Naive thymus-derived CD8-positive, alpha-beta T cell (primary cell): Measurements from ENCODE around the gene SELPLG. TPM values are rescaled to one million over a fixed set of nuclear protein-coding genes. Genes with fewer than 3 reads are reported as not detected.

Experiments
- ATAC-seq, 2 donors: fragments of 150-1000 bp; cut with Tn5 transposase in 1 of 2; sonication (Bioruptor Pico), chemical (Tn5 transposase) in 1 of 2; 1 replicate in 1 of 2; 2 replicates in 1 of 2; pipeline ENCODE4 v1.10.0; 2021; ENCODE audit warnings: mild to moderate bottlenecking in 2 of 2, moderate library complexity in 2 of 2
- POLR2A ChIA-PET: fragments of 350-600 bp; sonication (Branson Sonifier 250); formaldehyde crosslinking; loops from one replicate; lab custom pipeline; 2021; ENCODE audit warnings: antibody characterized with exemption; lab: Charles Lee
- DNase-seq, 10 donors: peaks; one replicate each; pipeline versions ENCODE4 v3.0.0 to v3.0.0-alpha.2; 2020 to 2022
- H3K27ac Mint-ChIP-seq, 10 donors: one replicate each; pipeline ENCODE4 v1.8.0; 2020 to 2022; ENCODE audit warnings: mild to moderate bottlenecking in 10 of 10, mixed read lengths in 10 of 10, moderate library complexity in 4 of 10, inconsistent platforms in 1 of 10
- H3K27me3 Mint-ChIP-seq, 5 donors: one replicate each; pipeline ENCODE4 v1.8.0; 2021 to 2022; ENCODE audit warnings: mixed read lengths in 5 of 5
- H3K36me3 Mint-ChIP-seq, 3 donors: one replicate each; pipeline ENCODE4 v1.8.0; 2020 to 2022; ENCODE audit warnings: mixed read lengths in 3 of 3, mild to moderate bottlenecking in 2 of 3, inconsistent platforms in 1 of 3
- H3K4me1 Mint-ChIP-seq, 4 donors: one replicate each; pipeline ENCODE4 v1.8.0; 2021 to 2022; ENCODE audit warnings: mixed read lengths in 4 of 4
- H3K4me3 Mint-ChIP-seq, 10 donors: one replicate each; pipeline ENCODE4 v1.8.0; 2020 to 2022; ENCODE audit warnings: mild to moderate bottlenecking in 10 of 10, mixed read lengths in 10 of 10, moderate library complexity in 6 of 10, inconsistent platforms in 1 of 10
- H3K9me3 Mint-ChIP-seq, 9 donors: one replicate each; pipeline ENCODE4 v1.8.0; 2020 to 2022; ENCODE audit warnings: mixed read lengths in 9 of 9, mild to moderate bottlenecking in 3 of 9, inconsistent platforms in 1 of 9, moderate library complexity in 1 of 9
- polyA plus RNA-seq, 3 donors: library from polyadenylated mRNA; unstranded; fragments of 300-500 nt; fragmentation: Illumina TruSeq; gene quantifications; one replicate each; pipeline ENCODE4 v1.2.3, GENCODE V29; 2021
- total RNA-seq, 8 experiments: library from RNA in 2 of 8; stranded (reverse) in 2 of 8; gene quantifications; one replicate each; pipeline ENCODE4 v1.2.3 and lab custom pipeline; 2021 to 2026

Gene SELPLG
- total and polyA plus RNA-seq, 5 experiments from 2014 or later: 157 to 720 (median 453) TPM

- Mint-ChIP-seq H3K27ac (no peak overlapping the region), H3K9me3 (no peaks in the 10 kb centered on the region), H3K4me1 (no peaks in the 10 kb centered on the region), H3K36me3 (no peaks in the 10 kb centered on the region), H3K4me3 (no peak overlapping the region), H3K27me3 (peaks cover 0 to 1% (median 0%) of the 10 kb centered on the region in 5 donors)
- DNase-seq (peak in 1 of 10 donors; percentile 43), ATAC-seq (no peak)
- POLR2A ChIA-PET: no interaction called here
Observed at GRCh38 chr12:108589028-108589839, 44.5 kb downstream of the SELPLG start.

GRCh38 chr12:108587826-108588225 is 45.9 kb downstream of the SELPLG start:
- H3K9me3 Mint-ChIP-seq: no peaks in the 10 kb centered on the region
- H3K27ac Mint-ChIP-seq: peak overlapping the region in 1 of 10 donors; percentile 28
- POLR2A ChIA-PET: interaction anchor here (0.6 kb wide), 1 partner anchor 1312 kb away, joined by 3 read pairs; no protein-coding TSS in a partner anchor
- no peak overlapping the region for H3K4me3 Mint-ChIP-seq
- DNase-seq (peak in 1 of 10 donors; percentile 48), ATAC-seq (no peak)
- H3K27me3 Mint-ChIP-seq: peaks cover 0 to 1% (median 0%) of the 10 kb centered on the region in 5 donors
- H3K36me3 Mint-ChIP-seq: no peaks in the 10 kb centered on the region
- no peaks in the 10 kb centered on the region for H3K4me1 Mint-ChIP-seq

- no peak for ATAC-seq
- no peaks in the 10 kb centered on the region for H3K4me1 Mint-ChIP-seq
Observed at GRCh38 chr12:108586306-108586705, 47.4 kb downstream of the SELPLG start.

GRCh38 chr12:108585864-108586263 is 47.8 kb downstream of the SELPLG start:
- Mint-ChIP-seq H3K27me3 (peaks cover 0 to 1% (median 0%) of the 10 kb centered on the region in 5 donors), H3K9me3 (no peaks in the 10 kb centered on the region), H3K36me3 (no peaks in the 10 kb centered on the region), H3K27ac (no peak overlapping the region), H3K4me1 (no peaks in the 10 kb centered on the region), H3K4me3 (no peak overlapping the region)
- POLR2A ChIA-PET: no interaction called here
- no peak for ATAC-seq
- DNase-seq: no peak

More at GRCh38 chr12:108586306-108586705, 47.4 kb downstream of the SELPLG start:
- Mint-ChIP-seq H3K27ac (no peak overlapping the region), H3K27me3 (peaks cover 0 to 1% (median 0%) of the 10 kb centered on the region in 5 donors), H3K9me3 (no peaks in the 10 kb centered on the region), H3K4me3 (no peak overlapping the region), H3K36me3 (no peaks in the 10 kb centered on the region)
- POLR2A ChIA-PET: no interaction called here
- DNase-seq: peak in 1 of 10 donors; percentile 51

GRCh38 chr12:108584456-108585065 is 49.1 kb downstream of the SELPLG start:
- POLR2A ChIA-PET: interaction anchor here (0.9 kb wide), 1 partner anchor 9 kb away, joined by 3 read pairs; no protein-coding TSS in a partner anchor
- Mint-ChIP-seq H3K27ac (peak overlapping the region in 2 of 10 donors; percentile 34 to 65), H3K36me3 (no peaks in the 10 kb centered on the region), H3K9me3 (no peaks in the 10 kb centered on the region), H3K4me1 (peaks cover 0 to 1% (median 0%) of the 10 kb centered on the region in 4 donors), H3K27me3 (peaks cover 0 to 1% (median 0%) of the 10 kb centered on the region in 5 donors), H3K4me3 (no peak overlapping the region)
- ATAC-seq: no peak
- no peak for DNase-seq

- POLR2A ChIA-PET: interaction anchor here (0.9 kb wide), 1 partner anchor 8 kb away, joined by 3 read pairs; no protein-coding TSS in a partner anchor
- peak in 1 of 10 donors; percentile 34 for DNase-seq
- Mint-ChIP-seq H3K27me3 (peaks cover 0 to 1% (median 0%) of the 10 kb centered on the region in 5 donors), H3K4me1 (peaks cover 0 to 6% (median 3%) of the 10 kb centered on the region in 4 donors), H3K4me3 (no peak overlapping the region), H3K36me3 (no peaks in the 10 kb centered on the region), H3K27ac (peak overlapping the region in 2 of 10 donors; percentile 34 to 65), H3K9me3 (peaks cover 0 to 5% (median 0%) of the 10 kb centered on the region in 9 donors)
- no peak for ATAC-seq
Observed at GRCh38 chr12:108583991-108584390, 49.7 kb downstream of the SELPLG start.

GRCh38 chr12:108582978-108583770 is 50.5 kb downstream of the SELPLG start:
- POLR2A ChIA-PET: no interaction called here
- peaks cover 0 to 1% (median 0%) of the 10 kb centered on the region in 5 donors for H3K27me3 Mint-ChIP-seq
- H3K27ac Mint-ChIP-seq: peak overlapping the region in 2 of 10 donors; percentile 4 to 39
- H3K4me3 Mint-ChIP-seq: no peak overlapping the region
- DNase-seq (peak in 1 of 10 donors; percentile 43), ATAC-seq (no peak)
- H3K36me3 Mint-ChIP-seq: no peaks in the 10 kb centered on the region
- H3K9me3 Mint-ChIP-seq: peaks cover 0 to 14% (median 0%) of the 10 kb centered on the region in 9 donors
- H3K4me1 Mint-ChIP-seq: peaks cover 0 to 10% (median 4%) of the 10 kb centered on the region in 4 donors

GRCh38 chr12:108582509-108582908 is 51.2 kb downstream of the SELPLG start:
- peaks cover 0 to 11% (median 4%) of the 10 kb centered on the region in 4 donors for H3K4me1 Mint-ChIP-seq
- peak in 1 of 10 donors; percentile 37 for DNase-seq
- H3K4me3 Mint-ChIP-seq: no peak overlapping the region
- peaks cover 0 to 15% (median 0%) of the 10 kb centered on the region in 9 donors for H3K9me3 Mint-ChIP-seq
- H3K36me3 Mint-ChIP-seq: no peaks in the 10 kb centered on the region
- POLR2A ChIA-PET: no interaction called here
- H3K27ac Mint-ChIP-seq: no peak overlapping the region
- peaks cover 0 to 1% (median 0%) of the 10 kb centered on the region in 5 donors for H3K27me3 Mint-ChIP-seq
- no peak for ATAC-seq

GRCh38 chr12:108581311-108582227 is 52.1 kb downstream of the SELPLG start:
- Mint-ChIP-seq H3K36me3 (no peaks in the 10 kb centered on the region), H3K4me3 (no peak overlapping the region), H3K9me3 (peaks cover 0 to 15% (median 0%) of the 10 kb centered on the region in 9 donors), H3K27ac (peak overlapping the region in 1 of 10 donors; percentile 56), H3K27me3 (peaks cover 0 to 1% (median 0%) of the 10 kb centered on the region in 5 donors), H3K4me1 (peaks cover 4 to 17% (median 8%) of the 10 kb centered on the region in 4 donors)
- POLR2A ChIA-PET: no interaction called here
- DNase-seq (peak in 1 of 10 donors; percentile 46), ATAC-seq (no peak)

GRCh38 chr12:108580531-108580930 is 53.2 kb downstream of the SELPLG start:
- peak overlapping the region in 1 of 10 donors; percentile 41 for H3K27ac Mint-ChIP-seq
- H3K36me3 Mint-ChIP-seq: no peaks in the 10 kb centered on the region
- ATAC-seq (no peak), DNase-seq (no peak)
- H3K4me1 Mint-ChIP-seq: peaks cover 10 to 27% (median 17%) of the 10 kb centered on the region in 4 donors
- POLR2A ChIA-PET: interaction anchor here (0.7 kb wide), 1 partner anchor 114 kb away, joined by 4 read pairs; no protein-coding TSS in a partner anchor
- no peak overlapping the region for H3K4me3 Mint-ChIP-seq
- peaks cover 0 to 1% (median 0%) of the 10 kb centered on the region in 5 donors for H3K27me3 Mint-ChIP-seq
- peaks cover 0 to 15% (median 0%) of the 10 kb centered on the region in 9 donors for H3K9me3 Mint-ChIP-seq

- no peak overlapping the region for H3K4me3 Mint-ChIP-seq
- DNase-seq: no peak
- H3K27ac Mint-ChIP-seq: peak overlapping the region in 6 of 10 donors; percentile 9 to 83 (median 49)
- no peaks in the 10 kb centered on the region for H3K36me3 Mint-ChIP-seq
- POLR2A ChIA-PET: no interaction called here
- no peaks in the 10 kb centered on the region for H3K27me3 Mint-ChIP-seq
- H3K4me1 Mint-ChIP-seq: peaks cover 22 to 44% (median 31%) of the 10 kb centered on the region in 4 donors
- peaks cover 0 to 15% (median 0%) of the 10 kb centered on the region in 9 donors for H3K9me3 Mint-ChIP-seq
- no peak for ATAC-seq
Observed at GRCh38 chr12:108578813-108579212, 54.9 kb downstream of the SELPLG start.
